ENCODE data around the gene TRIM44. TPM values are rescaled to one million over a fixed set of nuclear protein-coding genes. Genes with fewer than 3 reads are reported as not detected.
A peak's percentile ranks its signal among the peaks of the same experiment; 100 is the strongest.
"Not testable (repeated sequence)": the region's sequence is repeated elsewhere in the genome, so short reads cannot be mapped to it uniquely, and the experiment has no call there.

Gene TRIM44
- total RNA-seq, 6 experiments from 2014 or later: 56.7 to 65.0 (median 60.1) TPM

DNA sequence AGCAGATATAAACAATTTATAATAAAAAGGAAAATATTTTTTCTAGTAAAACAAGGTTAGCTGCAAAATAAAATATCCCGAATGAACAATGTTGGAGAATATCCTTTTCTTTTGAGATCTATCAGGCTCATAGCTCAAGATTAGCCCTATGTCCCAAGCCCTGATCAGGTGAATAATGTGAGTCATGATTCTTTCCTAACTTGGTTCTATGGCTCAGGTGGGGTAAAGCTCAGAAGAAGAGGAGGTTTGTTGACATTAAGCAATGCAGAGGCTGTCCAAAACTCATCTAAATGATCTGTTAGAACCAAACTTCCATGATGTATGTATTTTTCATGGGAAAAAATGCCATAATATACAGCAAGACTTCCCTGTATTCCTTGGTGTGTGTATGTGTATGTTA lies 86.1 kb downstream of the TRIM44 start:
- DNase-seq: no peak
- no peaks in the 10 kb centered on the region for H3K27me3 Mint-ChIP-seq (ENCODE audit: insufficient read depth)
- TF ChIP-seq, protein P1, sequence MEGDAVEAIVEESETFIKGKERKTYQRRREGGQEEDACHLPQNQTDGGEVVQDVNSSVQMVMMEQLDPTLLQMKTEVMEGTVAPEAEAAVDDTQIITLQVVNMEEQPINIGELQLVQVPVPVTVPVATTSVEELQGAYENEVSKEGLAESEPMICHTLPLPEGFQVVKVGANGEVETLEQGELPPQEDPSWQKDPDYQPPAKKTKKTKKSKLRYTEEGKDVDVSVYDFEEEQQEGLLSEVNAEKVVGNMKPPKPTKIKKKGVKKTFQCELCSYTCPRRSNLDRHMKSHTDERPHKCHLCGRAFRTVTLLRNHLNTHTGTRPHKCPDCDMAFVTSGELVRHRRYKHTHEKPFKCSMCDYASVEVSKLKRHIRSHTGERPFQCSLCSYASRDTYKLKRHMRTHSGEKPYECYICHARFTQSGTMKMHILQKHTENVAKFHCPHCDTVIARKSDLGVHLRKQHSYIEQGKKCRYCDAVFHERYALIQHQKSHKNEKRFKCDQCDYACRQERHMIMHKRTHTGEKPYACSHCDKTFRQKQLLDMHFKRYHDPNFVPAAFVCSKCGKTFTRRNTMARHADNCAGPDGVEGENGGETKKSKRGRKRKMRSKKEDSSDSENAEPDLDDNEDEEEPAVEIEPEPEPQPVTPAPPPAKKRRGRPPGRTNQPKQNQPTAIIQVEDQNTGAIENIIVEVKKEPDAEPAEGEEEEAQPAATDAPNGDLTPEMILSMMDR (IDR thresholded peaks at IDR 0.05): no peak
- peaks cover 41% of the 10 kb centered on the region for H3K4me1 Mint-ChIP-seq (ENCODE audit: low read depth)
- no peak overlapping the region for H3K4me3 Mint-ChIP-seq
- H3K36me3 Mint-ChIP-seq (ENCODE audit: low read depth): peaks cover 10% of the 10 kb centered on the region; the same call in 1 of the 2 replicates
- no peak overlapping the region for H3K27ac Mint-ChIP-seq
- no peaks in the 10 kb centered on the region for H3K9me3 Mint-ChIP-seq

- DNase-seq: no peak
- Mint-ChIP-seq H3K36me3 (ENCODE audit: low read depth) (peaks cover 15% of the 10 kb centered on the region), H3K9me3 (peaks cover 4% of the 10 kb centered on the region; the same call in 1 of the 2 replicates), H3K4me3 (no peak overlapping the region), H3K27me3 (ENCODE audit: insufficient read depth) (no peaks in the 10 kb centered on the region), H3K27ac (no peak overlapping the region), H3K4me1 (ENCODE audit: low read depth) (peaks cover 41% of the 10 kb centered on the region)
- TF ChIP-seq, protein P1 (IDR thresholded peaks at IDR 0.05): no peak
Observed at GRCh38 chr11:35750315-35750714, 87.7 kb downstream of the TRIM44 start.

- no peak for DNase-seq
- peaks cover 16% of the 10 kb centered on the region for H3K36me3 Mint-ChIP-seq (ENCODE audit: low read depth)
- H3K27ac Mint-ChIP-seq: no peak overlapping the region
- H3K9me3 Mint-ChIP-seq: peaks cover 4% of the 10 kb centered on the region; the same call in 1 of the 2 replicates
- no peak overlapping the region for H3K4me3 Mint-ChIP-seq
- peaks cover 38% of the 10 kb centered on the region for H3K4me1 Mint-ChIP-seq (ENCODE audit: low read depth)
- TF ChIP-seq, protein P1 (IDR thresholded peaks at IDR 0.05): no peak
- no peaks in the 10 kb centered on the region for H3K27me3 Mint-ChIP-seq (ENCODE audit: insufficient read depth)
Observed at GRCh38 chr11:35750981-35751663, 88.5 kb downstream of the TRIM44 start.

DNA sequence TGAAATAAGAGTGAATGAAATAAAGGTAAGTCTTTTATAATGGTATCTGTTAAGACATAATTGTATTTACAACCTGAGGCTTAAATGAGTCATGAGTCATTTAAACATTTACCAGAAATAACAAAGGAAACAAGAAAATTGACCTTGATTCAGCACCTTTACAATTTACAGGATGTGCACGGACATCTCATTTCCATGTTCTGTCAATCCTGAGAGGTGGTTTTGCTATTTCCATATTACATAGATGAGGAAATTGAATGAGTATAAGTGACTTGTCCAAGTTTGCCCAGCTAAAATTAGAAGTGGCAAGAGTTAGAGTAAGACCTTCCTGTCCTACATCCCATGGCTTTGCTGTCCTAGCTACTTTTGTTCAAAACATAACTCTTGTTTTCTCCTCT lies 89.1 kb downstream of the TRIM44 start:
- Mint-ChIP-seq H3K4me1 (ENCODE audit: low read depth) (peaks cover 33% of the 10 kb centered on the region), H3K4me3 (no peak overlapping the region; the same call in 1 of the 2 replicates), H3K27ac (peak overlapping the region; percentile 27; the same call in 1 of the 2 replicates), H3K27me3 (ENCODE audit: insufficient read depth) (no peaks in the 10 kb centered on the region), H3K9me3 (peaks cover 4% of the 10 kb centered on the region; the same call in 1 of the 2 replicates), H3K36me3 (ENCODE audit: low read depth) (peaks cover 16% of the 10 kb centered on the region)
- TF ChIP-seq, protein P1 (IDR thresholded peaks at IDR 0.05): no peak
- DNase-seq: no peak

GRCh38 chr11:35752115-35752514 lies 89.5 kb downstream of the TRIM44 start:
- Mint-ChIP-seq H3K9me3 (peaks cover 4% of the 10 kb centered on the region; the same call in 1 of the 2 replicates), H3K36me3 (ENCODE audit: low read depth) (peaks cover 17% of the 10 kb centered on the region), H3K27me3 (ENCODE audit: insufficient read depth) (no peaks in the 10 kb centered on the region), H3K27ac (peak overlapping the region; percentile 27), H3K4me3 (no peak overlapping the region; the same call in 1 of the 2 replicates), H3K4me1 (ENCODE audit: low read depth) (peaks cover 28% of the 10 kb centered on the region)
- TF ChIP-seq, protein P1 (IDR thresholded peaks at IDR 0.05): no peak
- peak; percentile 4 for DNase-seq

DNA sequence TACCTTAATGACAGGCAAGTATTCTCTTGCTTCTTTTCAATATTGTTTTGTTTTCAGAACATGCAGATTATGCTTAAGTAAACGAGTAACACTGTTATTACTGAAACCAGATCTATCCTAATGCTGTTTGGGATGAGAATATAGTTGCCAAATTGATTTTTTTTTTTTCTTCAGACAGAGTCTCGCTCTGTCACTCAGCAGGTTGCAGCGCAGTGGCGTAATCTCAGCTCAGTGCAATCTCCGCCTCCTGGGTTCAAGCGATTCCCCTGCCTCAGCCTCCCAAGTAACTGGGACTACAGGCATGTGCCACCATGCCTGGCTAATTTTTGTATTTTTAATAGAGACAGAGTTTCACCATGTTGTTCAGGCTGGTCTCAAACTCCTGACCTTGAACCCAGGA lies 91.0 kb downstream of the TRIM44 start:
- not testable (repeated sequence) for H3K27me3 Mint-ChIP-seq (ENCODE audit: insufficient read depth); H3K9me3 Mint-ChIP-seq; H3K4me3 Mint-ChIP-seq; DNase-seq; H3K27ac Mint-ChIP-seq
- peaks cover 24% of the 10 kb centered on the region for H3K36me3 Mint-ChIP-seq (ENCODE audit: low read depth)
- peaks cover 26% of the 10 kb centered on the region for H3K4me1 Mint-ChIP-seq (ENCODE audit: low read depth)

DNA sequence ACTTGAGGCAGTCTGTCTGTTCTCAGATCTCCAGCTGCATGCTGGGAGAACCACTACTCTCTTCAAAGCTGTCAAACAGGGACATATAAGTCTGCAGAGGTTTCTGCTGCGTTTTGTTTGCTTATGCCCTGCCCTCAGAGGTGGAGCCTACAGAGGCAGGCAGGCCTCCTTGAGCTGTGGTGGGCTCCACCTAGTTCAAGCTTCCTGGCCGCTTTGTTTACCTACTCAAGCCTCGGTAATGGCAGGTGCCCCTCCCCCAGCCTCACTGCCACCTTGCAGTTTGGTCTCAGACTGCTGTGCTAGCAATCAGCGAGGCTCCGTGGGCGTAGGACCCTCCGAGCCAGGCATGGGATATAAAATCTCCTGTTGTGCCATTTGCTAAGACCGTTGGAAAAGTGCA lies 97.4 kb downstream of the TRIM44 start:
- H3K4me3 Mint-ChIP-seq; H3K27me3 Mint-ChIP-seq (ENCODE audit: insufficient read depth); DNase-seq; H3K9me3 Mint-ChIP-seq; H3K27ac Mint-ChIP-seq: not testable (repeated sequence)
- Mint-ChIP-seq H3K4me1 (ENCODE audit: low read depth) (peaks cover 21% of the 10 kb centered on the region), H3K36me3 (ENCODE audit: low read depth) (peaks cover 44% of the 10 kb centered on the region)

All from HFFc6 (cell line).